HEK293 (cell line): ENCODE measurements around the gene MTMR8.

ENCODE experiments used
- CTCF ChIA-PET: fragments of 350-600 bp; formaldehyde crosslinking; extraction: SDS; loops from one replicate; lab custom pipeline; 2021; ENCODE audit warnings: antibody characterized with exemption; lab: Yijun Ruan, JAX
- POLR2A ChIA-PET: fragments of 300-600 bp; formaldehyde crosslinking; extraction: SDS; loops from one replicate; lab custom pipeline; 2020; ENCODE audit warnings: antibody characterized with exemption, inconsistent platforms; lab: Yijun Ruan, JAX
- H3K27ac ChIP-seq: fragments of 200-500 bp; sonication (Bioruptor generic); 2 replicates; pipeline ENCODE4 v1.5.1; 2014; ENCODE audit warnings: low read depth, low read length, control low read depth, inconsistent platforms; ENCODE audit errors: extremely low read depth
- H3K36me3 ChIP-seq, 2 experiments: fragments of 200-500 bp in 1 of 2; sonication (Bioruptor generic) in 1 of 2; 1 replicate in 1 of 2; 2 replicates in 1 of 2; pipeline ENCODE4 v1.5.1; 2014 to 2017; ENCODE audit warnings: inconsistent platforms in 2 of 2, low read length in 2 of 2; ENCODE audit not compliant: control insufficient read depth in 2 of 2, insufficient read depth in 1 of 2
- H3K4me1 ChIP-seq: fragments of 200-500 bp; sonication (Bioruptor generic); 2 replicates; pipeline ENCODE4 v1.5.1; 2014; ENCODE audit warnings: mild to moderate bottlenecking, low read length, inconsistent platforms; ENCODE audit not compliant: control insufficient read depth, insufficient read depth
- H3K4me3 ChIP-seq: 2 replicates; pipeline ENCODE4 v1.5.1; 2011; ENCODE audit warnings: low read depth, mild to moderate bottlenecking, control low read depth, low read length, moderate library complexity
- H3K9me3 ChIP-seq: fragments of 200-500 bp; sonication (Bioruptor generic); 2 replicates; pipeline ENCODE4 v1.5.1; 2014; ENCODE audit warnings: low read depth, low read length, inconsistent platforms; ENCODE audit not compliant: control insufficient read depth, insufficient read depth
- HOXD13 ChIP-seq: sonication (generic); formaldehyde crosslinking; IDR thresholded peaks from 2 replicates; pipeline ENCODE4 v1.8.0; 2022; ENCODE audit warnings: missing genetic modification reagents, borderline replicate concordance
- MEIS1 ChIP-seq: sonication (generic); formaldehyde crosslinking; IDR thresholded peaks from 2 replicates; pipeline ENCODE4 v1.8.1; 2022; ENCODE audit warnings: missing genetic modification reagents, mild to moderate bottlenecking, borderline replicate concordance
- OSR2 ChIP-seq: fragments of 450-650 bp; formaldehyde crosslinking; IDR thresholded peaks from 2 replicates; pipeline ENCODE4 v1.5.1; 2016; ENCODE audit warnings: missing biosample characterization, missing genetic modification characterization
- SP7 ChIP-seq: fragments of 450-650 bp; formaldehyde crosslinking; IDR thresholded peaks from 2 replicates; pipeline ENCODE4 v1.5.1; 2016; ENCODE audit warnings: missing biosample characterization, missing genetic modification characterization
- ZBTB17 ChIP-seq: fragments of 450-650 bp; formaldehyde crosslinking; IDR thresholded peaks from 2 replicates; pipeline ENCODE4 v1.5.1; 2016; ENCODE audit warnings: missing biosample characterization, missing genetic modification characterization
- ZNF146 ChIP-seq: fragments of 450-650 bp; formaldehyde crosslinking; IDR thresholded peaks from 2 replicates; pipeline ENCODE4 v1.5.1; 2016; ENCODE audit warnings: missing biosample characterization, missing genetic modification characterization
- ZNF169 ChIP-seq: fragments of 450-650 bp; formaldehyde crosslinking; IDR thresholded peaks from 2 replicates; pipeline ENCODE4 v1.5.1; 2016; ENCODE audit warnings: missing biosample characterization, missing genetic modification characterization
- ZNF350 ChIP-seq: fragments of 450-650 bp; formaldehyde crosslinking; IDR thresholded peaks from 2 replicates; pipeline ENCODE4 v1.5.0; 2017; ENCODE audit warnings: missing biosample characterization, mild to moderate bottlenecking, missing genetic modification characterization
- ZNF473 ChIP-seq: fragments of 450-650 bp; formaldehyde crosslinking; IDR thresholded peaks from 2 replicates; pipeline ENCODE4 v1.5.1; 2017; ENCODE audit warnings: missing biosample characterization, missing genetic modification characterization
- ZNF529 ChIP-seq: fragments of 450-650 bp; formaldehyde crosslinking; IDR thresholded peaks from 2 replicates; pipeline ENCODE4 v1.5.1; 2017; ENCODE audit warnings: missing genetic modification characterization, missing biosample characterization; ENCODE audit not compliant: insufficient replicate concordance
- ZNF558 ChIP-seq: fragments of 450-650 bp; formaldehyde crosslinking; IDR thresholded peaks from 2 replicates; pipeline ENCODE4 v1.5.1; 2016; ENCODE audit warnings: missing biosample characterization, missing genetic modification characterization
- ZNF830 ChIP-seq: fragments of 450-650 bp; IDR thresholded peaks from 2 replicates; pipeline ENCODE4 v1.5.0; 2018; ENCODE audit warnings: missing biosample characterization, missing genetic modification characterization, low read depth, mild to moderate bottlenecking, moderate library complexity
- TF ChIP-seq, protein P1 (sequence below): fragments of 450-650 bp; formaldehyde crosslinking; IDR thresholded peaks from 2 replicates; pipeline ENCODE4 v1.5.1; 2017; ENCODE audit warnings: missing biosample characterization, missing genetic modification characterization
- TF ChIP-seq, protein P2 (sequence below): fragments of 450-650 bp; IDR thresholded peaks from 2 replicates; pipeline ENCODE4 v1.5.1; 2018; ENCODE audit warnings: missing biosample characterization, missing genetic modification characterization
- TF ChIP-seq, protein P3 (sequence below): sonication (generic); formaldehyde crosslinking; IDR thresholded peaks from 2 replicates; pipeline ENCODE4 v1.8.1; 2022; ENCODE audit warnings: mild to moderate bottlenecking, moderate library complexity, missing genetic modification reagents

MTMR8 gene

GRCh38 chrX:64338296-64338695, 57.0 kb downstream of the MTMR8 start (continued):
- TF ChIP-seq, protein P1, sequence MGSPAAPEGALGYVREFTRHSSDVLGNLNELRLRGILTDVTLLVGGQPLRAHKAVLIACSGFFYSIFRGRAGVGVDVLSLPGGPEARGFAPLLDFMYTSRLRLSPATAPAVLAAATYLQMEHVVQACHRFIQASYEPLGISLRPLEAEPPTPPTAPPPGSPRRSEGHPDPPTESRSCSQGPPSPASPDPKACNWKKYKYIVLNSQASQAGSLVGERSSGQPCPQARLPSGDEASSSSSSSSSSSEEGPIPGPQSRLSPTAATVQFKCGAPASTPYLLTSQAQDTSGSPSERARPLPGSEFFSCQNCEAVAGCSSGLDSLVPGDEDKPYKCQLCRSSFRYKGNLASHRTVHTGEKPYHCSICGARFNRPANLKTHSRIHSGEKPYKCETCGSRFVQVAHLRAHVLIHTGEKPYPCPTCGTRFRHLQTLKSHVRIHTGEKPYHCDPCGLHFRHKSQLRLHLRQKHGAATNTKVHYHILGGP (tag by site-specific recombination) = no peak

- CTCF ChIA-PET = no interaction called here
- no peaks in the 10 kb centered on the region for H3K9me3 ChIP-seq
- TF ChIP-seq SP7 (tag by site-specific recombination) (no peak), ZNF146 (no peak), ZBTB17 (tag by site-specific recombination) (no peak), ZNF473 (tag by site-specific recombination) (no peak), MEIS1 (no peak), ZNF830 (tag by site-specific recombination) (no peak), OSR2 (tag by site-specific recombination) (no peak), ZNF529 (tag by site-specific recombination) (no peak)
- TF ChIP-seq, protein P2, sequence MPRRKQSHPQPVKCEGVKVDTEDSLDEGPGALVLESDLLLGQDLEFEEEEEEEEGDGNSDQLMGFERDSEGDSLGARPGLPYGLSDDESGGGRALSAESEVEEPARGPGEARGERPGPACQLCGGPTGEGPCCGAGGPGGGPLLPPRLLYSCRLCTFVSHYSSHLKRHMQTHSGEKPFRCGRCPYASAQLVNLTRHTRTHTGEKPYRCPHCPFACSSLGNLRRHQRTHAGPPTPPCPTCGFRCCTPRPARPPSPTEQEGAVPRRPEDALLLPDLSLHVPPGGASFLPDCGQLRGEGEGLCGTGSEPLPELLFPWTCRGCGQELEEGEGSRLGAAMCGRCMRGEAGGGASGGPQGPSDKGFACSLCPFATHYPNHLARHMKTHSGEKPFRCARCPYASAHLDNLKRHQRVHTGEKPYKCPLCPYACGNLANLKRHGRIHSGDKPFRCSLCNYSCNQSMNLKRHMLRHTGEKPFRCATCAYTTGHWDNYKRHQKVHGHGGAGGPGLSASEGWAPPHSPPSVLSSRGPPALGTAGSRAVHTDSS = no peak
- TF ChIP-seq, protein P3, sequence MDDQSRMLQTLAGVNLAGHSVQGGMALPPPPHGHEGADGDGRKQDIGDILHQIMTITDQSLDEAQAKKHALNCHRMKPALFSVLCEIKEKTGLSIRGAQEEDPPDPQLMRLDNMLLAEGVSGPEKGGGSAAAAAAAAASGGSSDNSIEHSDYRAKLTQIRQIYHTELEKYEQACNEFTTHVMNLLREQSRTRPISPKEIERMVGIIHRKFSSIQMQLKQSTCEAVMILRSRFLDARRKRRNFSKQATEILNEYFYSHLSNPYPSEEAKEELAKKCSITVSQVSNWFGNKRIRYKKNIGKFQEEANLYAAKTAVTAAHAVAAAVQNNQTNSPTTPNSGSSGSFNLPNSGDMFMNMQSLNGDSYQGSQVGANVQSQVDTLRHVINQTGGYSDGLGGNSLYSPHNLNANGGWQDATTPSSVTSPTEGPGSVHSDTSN (CRISPR knock-in tag) = no peak
- POLR2A ChIA-PET = no interaction called here
- H3K4me3 ChIP-seq = no peak overlapping the region
- no peaks in the 10 kb centered on the region for H3K36me3 ChIP-seq
- H3K27ac ChIP-seq = no peak overlapping the region
- H3K4me1 ChIP-seq = no peaks in the 10 kb centered on the region
Measured at GRCh38 chrX:64334467-64334866, 60.8 kb downstream of the MTMR8 start.

DNA sequence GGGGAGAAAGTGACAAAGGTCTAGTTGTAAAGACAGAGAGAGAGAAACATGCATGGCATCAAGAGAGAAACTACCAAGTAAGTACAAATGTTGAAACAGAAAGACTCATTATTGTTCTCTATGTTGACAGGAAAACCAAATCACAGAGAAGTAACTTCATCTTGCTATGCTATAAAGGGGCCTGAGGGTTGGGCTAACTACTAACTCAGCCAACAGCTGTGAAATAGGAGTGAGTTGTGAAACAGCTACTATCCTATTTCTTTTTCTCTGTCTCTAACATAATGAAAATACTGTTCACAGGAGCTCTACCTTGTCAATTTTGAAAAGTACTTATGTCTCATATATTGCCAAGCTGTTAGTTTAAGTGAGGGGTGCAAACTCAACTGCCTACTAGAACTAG, 65.0 kb downstream of the MTMR8 start:
- Histone ChIP-seq H3K36me3 (no peaks in the 10 kb centered on the region), H3K27ac (no peak overlapping the region), H3K4me1 (no peaks in the 10 kb centered on the region), H3K4me3 (no peak overlapping the region), H3K9me3 (no peaks in the 10 kb centered on the region)
- ChIA-PET CTCF (interaction anchor here (0.6 kb wide), 1 partner anchor 9 kb away, joined by 3 read pairs; no protein-coding TSS in a partner anchor), POLR2A (interaction anchor here (0.6 kb wide), 1 partner anchor 21 kb away, joined by 3 read pairs; no protein-coding TSS in a partner anchor)
- no peak for TF ChIP-seq HOXD13 (CRISPR knock-in tag)
- TF ChIP-seq, all 188 proteins: peak for 0

GRCh38 chrX:64321507-64321906, 73.7 kb downstream of the MTMR8 start:
- ChIA-PET POLR2A (no interaction called here), CTCF (interaction anchor here (0.7 kb wide), 1 partner anchor 9 kb away, joined by 3 read pairs; no protein-coding TSS in a partner anchor)
- Histone ChIP-seq H3K27ac (no peak overlapping the region), H3K4me1 (no peaks in the 10 kb centered on the region)
- TF ChIP-seq ZNF558 (peak; percentile 97), ZNF169 (tag by site-specific recombination) (no peak), ZNF350 (tag by site-specific recombination) (no peak)
- TF ChIP-seq, all 188 proteins: peak for 1
- Histone ChIP-seq H3K36me3 (no peaks in the 10 kb centered on the region), H3K9me3 (peaks cover 2% of the 10 kb centered on the region), H3K4me3 (no peak overlapping the region)
